Stimulated activated CD4-positive, alpha-beta T cell treated with anti-CD3 and anti-CD28 coated beads, Interleukin-4, amount 100 ng/mL, for 1 hour (primary cell): ENCODE measurements around the gene TLE4.
"Not testable (repeated sequence)": the region's sequence is repeated elsewhere in the genome, so short reads cannot be mapped to it uniquely, and the experiment has no call there.

ENCODE experiments used
- DNase-seq: peaks from one replicate; pipeline ENCODE4 v3.0.0-alpha.2; 2020

Gene TLE4

GRCh38 chr9:79604921-79605562 is 33.3 kb downstream of the TLE4 start:
- DNase-seq: no peak

GRCh38 chr9:79606529-79606928 is 34.8 kb downstream of the TLE4 start:
- DNase-seq: not testable (repeated sequence)

- no peak for DNase-seq
These were observed 37.8 kb downstream of the TLE4 start for GRCh38 chr9:79609468-79610018.

- DNase-seq: no peak
These were observed 38.4 kb downstream of the TLE4 start for GRCh38 chr9:79610019-79610631.

GRCh38 chr9:79610791-79611614 is 39.2 kb downstream of the TLE4 start:
- DNase-seq: no peak

- no peak for DNase-seq
These were observed 41.4 kb downstream of the TLE4 start for GRCh38 chr9:79613145-79613544.

- DNase-seq: no peak
These were observed 43.3 kb downstream of the TLE4 start for GRCh38 chr9:79615038-79615437.

GRCh38 chr9:79616013-79616412 is 44.2 kb downstream of the TLE4 start:
- no peak for DNase-seq

GRCh38 chr9:79616971-79617370 is 45.2 kb downstream of the TLE4 start:
- DNase-seq: no peak

- DNase-seq: no peak
These were observed 45.6 kb downstream of the TLE4 start for GRCh38 chr9:79617395-79617794.

GRCh38 chr9:79619930-79620329 is 48.2 kb downstream of the TLE4 start:
- DNase-seq: no peak

- no peak for DNase-seq
These were observed 50.3 kb downstream of the TLE4 start for GRCh38 chr9:79621916-79622575.

GRCh38 chr9:79623799-79624721 is 52.3 kb downstream of the TLE4 start:
- DNase-seq: no peak

- no peak for DNase-seq
These were observed 58.0 kb downstream of the TLE4 start for GRCh38 chr9:79629721-79630120.

GRCh38 chr9:79630521-79631403 is 59.0 kb downstream of the TLE4 start:
- no peak for DNase-seq

- no peak for DNase-seq
These were observed 60.3 kb downstream of the TLE4 start for GRCh38 chr9:79632060-79632459.

GRCh38 chr9:79632705-79633104 is 60.9 kb downstream of the TLE4 start:
- no peak for DNase-seq

- no peak for DNase-seq
These were observed 61.8 kb downstream of the TLE4 start for GRCh38 chr9:79633558-79633957.

GRCh38 chr9:79637177-79637925 is 65.6 kb downstream of the TLE4 start:
- DNase-seq: no peak

- no peak for DNase-seq
These were observed 67.0 kb downstream of the TLE4 start for GRCh38 chr9:79638806-79639205.
